PFSK-1 (cell line): ENCODE data around the gene DUSP16.

Experiments used
- FOXP2 ChIP-seq: optimal IDR thresholded peaks from 2 replicates; pipeline ENCODE3; 2011; ENCODE audit warnings: borderline replicate concordance, control low read depth, inconsistent platforms; ENCODE audit not compliant: insufficient read depth; ENCODE audit errors: extremely low read length, extremely low read depth
- POLR2AphosphoS5 ChIP-seq: IDR thresholded peaks from 2 replicates; pipeline ENCODE4 v1.6.1; 2012; ENCODE audit warnings: low read depth, mild to moderate bottlenecking, control low read depth, low read length, moderate library complexity
- REST ChIP-seq, 2 experiments: IDR thresholded peaks; 2 replicates each; pipeline versions ENCODE4 v1.6.1 to v1.8.0; 2011 to 2012; ENCODE audit warnings: low read depth in 2 of 2, low read length in 2 of 2, control low read depth in 1 of 2, inconsistent platforms in 1 of 2, mild to moderate bottlenecking in 1 of 2, moderate library complexity in 1 of 2; ENCODE audit not compliant: insufficient read depth in 1 of 2
- SIN3A ChIP-seq: IDR thresholded peaks from 2 replicates; pipeline ENCODE4 v1.6.1; 2012; ENCODE audit warnings: mild to moderate bottlenecking, low read length, moderate library complexity, borderline replicate concordance; ENCODE audit not compliant: insufficient read depth
- TAF1 ChIP-seq: IDR thresholded peaks from 2 replicates; pipeline ENCODE4 v1.6.1; 2012; ENCODE audit warnings: low read length, control low read depth, borderline replicate concordance; ENCODE audit not compliant: insufficient read depth

The DUSP16 gene

GRCh38 chr12:12506496-12506890, 56.2 kb downstream of the DUSP16 start:
- TF ChIP-seq SIN3A = 0 out of 2 replicates have a peak, but pooled peaks have one; percentile 61
- peak; percentile 51; the same call in 1 of the 2 replicates for TF ChIP-seq TAF1
- TF ChIP-seq REST (IDR thresholded peaks at IDR 0.05; ENCODE audit: insufficient read depth in 1 of 2, low read depth in 2 of 2, low read length in 2 of 2) = peak in 1 of 2 experiments; percentile 59; a peak in 1 of 4 replicates
- TF ChIP-seq FOXP2 = peak; percentile 71
- TF ChIP-seq POLR2AphosphoS5 = no peak

- no peak for TF ChIP-seq TAF1
- TF ChIP-seq SIN3A = peak; percentile 92; the same call in 1 of the 2 replicates
- TF ChIP-seq FOXP2 = no peak
- peak in 1 of 2 experiments; percentile 66; a peak in 2 of 4 replicates for TF ChIP-seq REST (IDR thresholded peaks at IDR 0.05; ENCODE audit: insufficient read depth in 1 of 2, low read depth in 2 of 2, low read length in 2 of 2)
- peak; percentile 63; the same call in 1 of the 2 replicates for TF ChIP-seq POLR2AphosphoS5
Observed at GRCh38 chr12:12505544-12506495, 56.8 kb downstream of the DUSP16 start.

GRCh38 chr12:12503384-12504078, 59.1 kb downstream of the DUSP16 start:
- no peak for TF ChIP-seq SIN3A
- no peak for TF ChIP-seq TAF1
- TF ChIP-seq POLR2AphosphoS5 = no peak

- no peak for TF ChIP-seq REST (IDR thresholded peaks at IDR 0.05; ENCODE audit: insufficient read depth in 1 of 2, low read depth in 2 of 2, low read length in 2 of 2)
- TF ChIP-seq POLR2AphosphoS5 = no peak
- TF ChIP-seq FOXP2 = no peak
- no peak for TF ChIP-seq TAF1
- TF ChIP-seq SIN3A = no peak
Observed at GRCh38 chr12:12502815-12503151, 59.9 kb downstream of the DUSP16 start.

- TF ChIP-seq SIN3A (no peak), POLR2AphosphoS5 (no peak), REST (IDR thresholded peaks at IDR 0.05; ENCODE audit: insufficient read depth in 1 of 2, low read depth in 2 of 2, low read length in 2 of 2) (no peak), FOXP2 (no peak), TAF1 (no peak)
Observed at GRCh38 chr12:12501121-12501520, 61.5 kb downstream of the DUSP16 start.
